IPS-18a (cell line): ENCODE results near the gene DLG2.

Experiments
- H3K27ac ChIP-seq: one replicate; pipeline ENCODE4 v1.5.1; 2013; ENCODE audit warnings: low read length
- H3K27me3 ChIP-seq: one replicate; pipeline ENCODE4 v1.6.1; 2013; ENCODE audit warnings: mild to moderate bottlenecking, low read length; ENCODE audit not compliant: control insufficient read depth, insufficient read depth
- H3K36me3 ChIP-seq: one replicate; pipeline ENCODE4 v1.6.1; 2013; ENCODE audit warnings: low read depth, low read length; ENCODE audit not compliant: control insufficient read depth
- H3K4me1 ChIP-seq: one replicate; pipeline ENCODE4 v1.6.1; 2013; ENCODE audit warnings: low read depth, low read length; ENCODE audit not compliant: control insufficient read depth
- H3K4me3 ChIP-seq: one replicate; pipeline ENCODE4 v1.5.1; 2013; ENCODE audit warnings: low read length
- H3K9ac ChIP-seq: one replicate; pipeline ENCODE4 v1.6.1; 2013; ENCODE audit warnings: mild to moderate bottlenecking, low read length, moderate library complexity
- H3K9me3 ChIP-seq: one replicate; pipeline ENCODE4 v1.6.1; 2013; ENCODE audit warnings: low read depth, low read length; ENCODE audit not compliant: control insufficient read depth

Gene DLG2

DNA sequence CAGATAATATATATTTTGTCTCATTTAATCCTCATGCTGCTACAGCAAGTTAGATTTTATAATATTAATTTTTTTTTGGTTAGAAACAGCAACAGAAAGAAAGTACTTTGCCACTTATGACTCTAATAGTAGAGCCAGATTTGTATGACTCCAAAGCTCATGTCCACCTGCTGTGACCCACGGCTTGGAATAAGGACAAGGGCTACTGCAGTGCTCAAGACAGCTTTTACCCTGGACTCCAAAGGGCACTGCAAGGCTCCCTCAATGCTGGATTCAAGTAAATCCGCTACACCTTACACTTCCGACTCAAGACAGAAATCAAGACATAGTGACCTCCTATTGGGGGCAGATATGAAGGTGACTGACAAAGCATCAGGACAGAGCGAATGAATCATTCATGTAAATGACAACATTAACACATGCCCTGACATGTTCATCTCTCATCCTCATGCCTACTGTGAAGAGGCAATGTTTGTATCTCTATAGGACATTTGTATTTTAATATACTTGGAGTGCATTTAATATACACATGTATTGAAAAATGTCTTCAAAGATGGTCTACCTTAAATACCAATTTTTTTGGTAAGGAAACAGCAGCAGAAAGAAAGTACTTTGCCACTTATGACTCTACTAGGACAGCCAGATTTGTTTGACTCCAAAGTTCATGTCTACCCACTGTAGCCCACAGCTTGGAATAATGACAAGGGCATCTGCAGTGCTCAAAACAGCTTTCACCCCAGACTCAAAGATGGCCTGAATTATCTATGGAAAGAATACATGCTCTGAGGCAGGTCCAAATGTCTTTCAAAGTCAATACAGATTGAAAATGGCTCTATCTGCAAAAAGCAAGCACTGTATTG is 1965.4 kb downstream of the DLG2 start:
- Histone ChIP-seq H3K4me3 (no peak overlapping the region), H3K27me3 (no peaks in the 10 kb centered on the region), H3K27ac (no peak overlapping the region), H3K36me3 (no peaks in the 10 kb centered on the region), H3K4me1 (no peaks in the 10 kb centered on the region), H3K9ac (no peak overlapping the region), H3K9me3 (no peaks in the 10 kb centered on the region)

DNA sequence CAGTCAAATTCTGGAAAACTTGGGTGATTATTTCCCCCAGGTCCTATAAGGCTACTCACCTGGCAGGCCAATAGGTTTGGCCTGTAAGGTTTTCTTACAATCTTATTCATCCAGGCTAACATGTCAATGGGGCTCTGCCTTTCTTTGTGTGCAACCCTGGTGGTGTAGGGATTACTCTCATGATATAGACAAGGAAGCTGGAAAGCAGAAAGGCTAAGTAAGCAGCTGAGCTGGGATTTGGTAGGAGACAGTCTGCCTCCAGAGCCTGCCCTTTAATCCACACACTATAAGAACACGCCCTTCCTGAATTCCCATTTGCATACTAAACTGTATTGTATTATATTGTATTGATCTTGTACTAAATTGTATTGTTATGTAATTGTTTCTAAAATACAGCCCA is 1967.7 kb downstream of the DLG2 start:
- Histone ChIP-seq H3K9ac (no peak overlapping the region), H3K9me3 (no peaks in the 10 kb centered on the region), H3K27ac (no peak overlapping the region), H3K4me1 (no peaks in the 10 kb centered on the region), H3K4me3 (no peak overlapping the region), H3K36me3 (no peaks in the 10 kb centered on the region), H3K27me3 (no peaks in the 10 kb centered on the region)

GRCh38 chr11:83656796-83657330 is 1970.3 kb downstream of the DLG2 start:
- H3K4me1 ChIP-seq: no peaks in the 10 kb centered on the region
- H3K4me3 ChIP-seq: no peak overlapping the region
- H3K27ac ChIP-seq: no peak overlapping the region
- no peaks in the 10 kb centered on the region for H3K36me3 ChIP-seq
- H3K9ac ChIP-seq: no peak overlapping the region
- no peaks in the 10 kb centered on the region for H3K9me3 ChIP-seq
- H3K27me3 ChIP-seq: no peaks in the 10 kb centered on the region

- H3K9ac ChIP-seq: no peak overlapping the region
- no peaks in the 10 kb centered on the region for H3K36me3 ChIP-seq
- no peaks in the 10 kb centered on the region for H3K27me3 ChIP-seq
- no peaks in the 10 kb centered on the region for H3K4me1 ChIP-seq
- H3K27ac ChIP-seq: no peak overlapping the region
- no peak overlapping the region for H3K4me3 ChIP-seq
- no peaks in the 10 kb centered on the region for H3K9me3 ChIP-seq
Measured at GRCh38 chr11:83655976-83656375, 1971.2 kb downstream of the DLG2 start.

GRCh38 chr11:83649528-83649855 is 1977.7 kb downstream of the DLG2 start:
- H3K9ac ChIP-seq: no peak overlapping the region
- no peaks in the 10 kb centered on the region for H3K9me3 ChIP-seq
- no peak overlapping the region for H3K27ac ChIP-seq
- H3K4me1 ChIP-seq: peaks cover 8% of the 10 kb centered on the region
- no peak overlapping the region for H3K4me3 ChIP-seq
- no peaks in the 10 kb centered on the region for H3K27me3 ChIP-seq
- H3K36me3 ChIP-seq: no peaks in the 10 kb centered on the region

DNA sequence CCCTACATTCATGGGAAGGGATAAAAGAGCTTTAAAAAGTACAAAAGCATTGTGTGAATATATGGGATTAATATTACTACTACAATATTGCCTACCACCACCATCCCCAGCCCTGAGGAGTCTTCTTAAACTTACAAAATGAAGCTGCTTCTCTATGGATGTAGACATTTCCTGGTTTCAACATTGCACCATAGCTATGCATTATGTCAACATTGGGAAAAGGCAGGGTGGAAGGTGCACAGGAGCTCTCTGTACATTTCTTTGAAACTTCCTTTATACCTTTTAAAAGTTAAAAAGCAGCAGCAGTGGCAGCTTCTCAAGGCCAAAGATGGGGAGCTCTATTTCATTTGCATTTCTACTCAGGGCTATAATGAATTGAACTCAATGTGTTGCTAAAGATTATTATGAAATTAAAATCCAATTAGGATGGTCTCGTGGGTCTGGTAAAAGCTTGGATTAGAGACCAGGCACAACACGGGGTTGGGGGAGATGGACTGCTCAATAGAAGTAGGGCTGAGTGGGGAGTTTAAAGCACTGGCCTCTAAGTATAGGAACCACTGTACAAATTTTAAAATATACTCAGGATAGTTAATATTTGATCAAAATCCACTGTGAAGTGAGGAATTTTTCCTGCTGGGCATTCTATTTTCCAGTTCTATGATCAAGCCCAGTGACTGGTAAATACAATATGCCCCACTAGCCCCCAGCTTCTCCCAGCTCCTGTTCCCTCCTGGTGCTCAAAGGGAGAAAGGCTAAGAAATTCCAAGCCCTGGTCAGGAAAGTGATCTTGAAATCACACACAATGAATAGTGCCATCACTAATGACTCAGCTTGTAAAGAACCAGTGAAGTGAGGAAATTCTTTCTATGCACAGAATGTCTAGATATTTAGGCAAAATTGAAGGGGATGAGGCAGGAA is 1978.3 kb downstream of the DLG2 start:
- Histone ChIP-seq H3K9ac (no peak overlapping the region), H3K27ac (no peak overlapping the region), H3K27me3 (no peaks in the 10 kb centered on the region), H3K4me3 (no peak overlapping the region), H3K4me1 (peaks cover 8% of the 10 kb centered on the region), H3K9me3 (no peaks in the 10 kb centered on the region), H3K36me3 (no peaks in the 10 kb centered on the region)

GRCh38 chr11:83645561-83645960 is 1981.6 kb downstream of the DLG2 start:
- Histone ChIP-seq H3K4me1 (peaks cover 8% of the 10 kb centered on the region), H3K27ac (no peak overlapping the region), H3K4me3 (no peak overlapping the region), H3K27me3 (no peaks in the 10 kb centered on the region), H3K36me3 (no peaks in the 10 kb centered on the region), H3K9ac (no peak overlapping the region), H3K9me3 (no peaks in the 10 kb centered on the region)

- no peaks in the 10 kb centered on the region for H3K9me3 ChIP-seq
- H3K36me3 ChIP-seq: no peaks in the 10 kb centered on the region
- H3K4me1 ChIP-seq: no peaks in the 10 kb centered on the region
- H3K27me3 ChIP-seq: no peaks in the 10 kb centered on the region
- H3K27ac ChIP-seq: no peak overlapping the region
- no peak overlapping the region for H3K4me3 ChIP-seq
- H3K9ac ChIP-seq: no peak overlapping the region
Measured at GRCh38 chr11:83643115-83643514, 1984.0 kb downstream of the DLG2 start.

DNA sequence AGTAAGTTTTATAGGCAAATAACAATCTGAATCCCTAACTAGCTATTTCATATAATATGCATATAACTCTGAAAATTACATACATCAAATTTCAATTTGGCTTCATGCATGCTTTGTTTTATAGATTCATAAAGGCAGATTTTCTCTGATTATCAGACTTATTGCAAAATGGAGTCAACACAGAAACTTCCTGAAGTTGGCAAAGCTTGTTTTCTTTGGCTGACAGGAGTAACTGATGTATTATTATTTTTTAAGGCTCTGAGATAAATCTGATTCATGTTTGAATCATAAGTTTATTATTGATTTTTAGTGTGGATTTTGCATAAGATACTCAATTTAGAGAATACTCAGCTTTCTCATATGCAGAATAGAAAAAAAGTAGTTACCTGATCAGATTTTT is 1984.6 kb downstream of the DLG2 start:
- no peak overlapping the region for H3K27ac ChIP-seq
- H3K4me3 ChIP-seq: no peak overlapping the region
- H3K9me3 ChIP-seq: no peaks in the 10 kb centered on the region
- no peaks in the 10 kb centered on the region for H3K36me3 ChIP-seq
- no peaks in the 10 kb centered on the region for H3K27me3 ChIP-seq
- H3K9ac ChIP-seq: no peak overlapping the region
- H3K4me1 ChIP-seq: no peaks in the 10 kb centered on the region

DNA sequence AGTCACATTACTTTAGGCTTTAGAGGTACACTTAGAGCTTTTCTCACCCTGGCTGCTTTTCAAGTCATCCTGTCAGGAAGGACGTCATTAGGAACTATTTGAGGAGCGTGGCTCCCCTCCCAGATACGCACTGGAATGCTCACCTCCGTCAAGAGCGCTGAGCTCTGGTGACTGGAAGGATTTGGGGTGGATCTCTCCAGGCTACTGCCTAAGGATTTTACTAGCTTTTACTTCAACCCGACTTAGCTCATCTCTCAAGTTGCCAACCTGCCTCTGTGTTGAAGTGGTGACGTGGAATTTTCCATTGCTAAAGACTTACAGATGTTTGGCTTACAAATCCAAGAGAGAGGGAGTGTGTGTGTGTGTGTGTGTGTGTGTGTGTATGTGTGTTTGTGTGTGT is 1985.6 kb downstream of the DLG2 start:
- Histone ChIP-seq H3K36me3 (no peaks in the 10 kb centered on the region), H3K4me3 (no peak overlapping the region), H3K27me3 (no peaks in the 10 kb centered on the region), H3K27ac (no peak overlapping the region), H3K9me3 (no peaks in the 10 kb centered on the region), H3K9ac (no peak overlapping the region), H3K4me1 (no peaks in the 10 kb centered on the region)

GRCh38 chr11:83639995-83640758 is 1987.0 kb downstream of the DLG2 start:
- Histone ChIP-seq H3K4me3 (no peak overlapping the region), H3K27ac (no peak overlapping the region), H3K36me3 (no peaks in the 10 kb centered on the region), H3K27me3 (no peaks in the 10 kb centered on the region), H3K9ac (no peak overlapping the region), H3K9me3 (no peaks in the 10 kb centered on the region), H3K4me1 (no peaks in the 10 kb centered on the region)
